HTERT RPE-1 (cell line): Measurements from ENCODE around the gene CYB5RL.
"Not testable (repeated sequence)": the region's sequence is repeated elsewhere in the genome, so short reads cannot be mapped to it uniquely, and the experiment has no call there.

ENCODE experiments used
- in situ Hi-C: fragments of 300-500 bp; cut with MboI; formaldehyde crosslinking; loops from 4 replicates; pipeline ENCODE4 v1.14.3; 2020; ENCODE audit warnings: low sequenced_read_pairs

Gene CYB5RL, protein sequence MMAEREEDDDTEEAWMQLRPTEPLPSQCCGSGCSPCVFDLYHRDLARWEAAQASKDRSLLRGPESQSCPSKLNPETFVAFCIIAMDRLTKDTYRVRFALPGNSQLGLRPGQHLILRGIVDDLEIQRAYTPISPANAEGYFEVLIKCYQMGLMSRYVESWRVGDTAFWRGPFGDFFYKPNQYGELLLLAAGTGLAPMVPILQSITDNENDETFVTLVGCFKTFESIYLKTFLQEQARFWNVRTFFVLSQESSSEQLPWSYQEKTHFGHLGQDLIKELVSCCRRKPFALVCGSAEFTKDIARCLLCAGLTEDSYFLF

GRCh38 chr1:54199765-54200518 lies at the start of gene CYB5RL, which contains the start of gene MRPL37:
CYB5RL (minus strand) TSS chr1:54200030; CDS start chr1:54195616, 4,414 bp downstream.
MRPL37 (plus strand) TSS chr1:54200167; CDS start chr1:54200244, 77 bp downstream.
- in situ Hi-C loops: no loop called here

- in situ Hi-C loops: no loop called here
These were observed 49.1 kb upstream of the CYB5RL start for GRCh38 chr1:54248966-54249365.

- in situ Hi-C loops: no loop called here
These were observed 48.2 kb upstream of the CYB5RL start for GRCh38 chr1:54247863-54248515.

DNA sequence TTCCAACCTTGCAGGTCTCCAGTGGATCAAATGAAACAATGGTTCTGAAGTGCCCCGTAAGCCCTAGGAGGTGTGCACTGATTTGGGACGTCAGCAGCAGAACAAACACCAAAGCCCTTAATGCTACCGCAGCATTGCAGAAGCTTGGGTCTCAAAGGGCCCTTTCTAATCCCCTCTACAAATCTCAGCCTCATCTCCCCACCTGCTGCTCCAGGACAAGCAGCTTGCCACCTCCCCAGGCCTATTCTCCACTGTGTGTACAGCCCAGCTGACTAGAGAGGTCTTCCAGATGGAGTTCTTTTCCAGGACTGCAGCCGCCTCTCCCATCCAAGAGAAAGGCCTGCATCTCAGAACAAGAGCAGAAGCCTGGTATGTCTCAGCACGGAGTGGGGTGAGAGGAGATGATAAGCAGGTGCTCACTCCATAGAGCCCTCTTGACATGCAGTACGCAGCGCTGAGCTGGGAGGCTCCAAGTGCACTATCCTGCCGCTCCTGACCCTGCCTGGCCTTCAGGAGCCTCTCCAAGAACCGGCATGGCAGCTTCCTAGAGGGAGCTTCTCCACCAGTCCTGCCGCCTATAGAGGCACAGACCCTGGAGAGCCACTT lies 46.4 kb upstream of the CYB5RL start:
- in situ Hi-C loops: no loop called here

DNA sequence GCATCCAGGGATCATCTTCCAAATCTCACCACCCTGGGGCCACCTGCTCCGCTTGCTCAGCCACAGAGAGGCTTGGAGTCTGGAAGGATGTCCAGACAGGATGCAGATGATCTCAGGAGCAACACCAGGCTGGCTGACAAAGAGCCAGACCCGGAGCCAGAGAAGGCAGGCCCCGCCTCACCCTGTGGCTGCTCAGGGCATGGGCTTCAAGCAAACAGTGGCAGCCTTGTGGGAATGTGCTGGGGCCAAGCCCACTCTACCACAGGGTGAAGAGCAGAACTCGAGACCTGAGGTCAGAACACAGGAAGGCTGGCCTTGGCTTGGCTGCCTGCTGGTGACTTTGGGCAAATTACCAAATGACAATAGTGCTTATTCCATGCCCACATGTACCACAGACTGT lies 45.7 kb upstream of the CYB5RL start:
- in situ Hi-C loops: no loop called here

DNA sequence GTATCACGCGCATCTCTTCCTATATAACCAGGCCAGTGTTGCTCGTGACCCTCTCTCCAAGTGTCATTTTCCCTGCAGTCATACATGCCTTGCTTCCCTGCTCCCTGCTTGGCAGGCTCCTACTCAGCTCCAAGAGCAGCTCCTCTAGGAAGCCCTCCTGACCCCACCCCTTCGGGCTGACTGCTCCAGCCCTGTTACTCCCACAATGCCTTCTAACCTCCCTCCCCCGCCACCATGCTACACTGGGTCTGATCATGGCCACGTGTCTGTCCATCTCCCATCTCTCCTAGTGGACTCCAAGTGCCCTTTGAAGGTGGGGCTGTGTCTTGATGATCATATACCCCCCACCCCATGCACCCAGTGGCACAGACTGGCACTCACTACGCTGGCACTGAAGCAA lies 44.8 kb upstream of the CYB5RL start:
- in situ Hi-C loops: no loop called here

DNA sequence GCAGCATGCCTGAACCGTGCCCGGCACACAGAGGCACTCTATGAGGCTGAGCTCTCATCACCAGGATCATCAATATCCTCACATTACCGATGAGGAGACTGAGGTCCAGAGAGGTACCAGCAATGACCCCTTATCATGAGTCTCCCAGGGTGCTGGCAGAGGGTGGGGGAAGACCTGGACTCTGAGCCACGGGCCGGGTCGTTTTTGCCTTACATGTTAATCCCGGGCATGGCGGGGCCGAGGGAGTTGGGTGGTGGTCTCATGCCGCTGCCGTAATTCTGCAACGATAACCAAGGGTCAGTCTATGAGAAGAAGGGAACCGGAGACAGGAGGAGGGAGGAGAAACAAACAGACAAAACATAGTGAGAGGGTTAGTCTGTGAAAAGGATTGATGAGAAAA lies 43.2 kb upstream of the CYB5RL start:
- in situ Hi-C loops: no loop called here

GRCh38 chr1:54241364-54241763 lies 41.5 kb upstream of the CYB5RL start:
- in situ Hi-C loops: no loop called here

- in situ Hi-C loops: no loop called here
These were observed 41.0 kb upstream of the CYB5RL start for GRCh38 chr1:54240741-54241335.

DNA sequence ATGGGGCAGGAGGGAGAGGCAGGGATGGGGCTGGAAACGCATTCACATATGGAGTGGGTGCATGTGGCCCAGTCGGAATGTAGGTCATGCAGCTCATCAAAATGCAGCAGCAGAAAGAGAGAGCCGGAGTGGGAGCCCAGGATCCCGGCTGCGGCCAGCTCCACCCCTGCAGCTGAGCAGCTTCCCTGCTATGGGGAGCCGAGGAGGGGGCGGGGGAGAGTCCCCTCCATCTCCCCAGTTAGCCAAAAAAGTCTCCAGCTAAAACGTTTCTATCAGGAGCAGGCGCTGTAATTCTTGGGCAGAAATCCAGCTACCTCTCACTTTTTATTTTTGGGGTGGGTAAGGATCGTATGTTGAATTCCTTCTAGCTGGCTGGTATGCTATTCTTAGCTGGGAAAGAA lies 39.8 kb upstream of the CYB5RL start:
- in situ Hi-C loops: no loop called here

DNA sequence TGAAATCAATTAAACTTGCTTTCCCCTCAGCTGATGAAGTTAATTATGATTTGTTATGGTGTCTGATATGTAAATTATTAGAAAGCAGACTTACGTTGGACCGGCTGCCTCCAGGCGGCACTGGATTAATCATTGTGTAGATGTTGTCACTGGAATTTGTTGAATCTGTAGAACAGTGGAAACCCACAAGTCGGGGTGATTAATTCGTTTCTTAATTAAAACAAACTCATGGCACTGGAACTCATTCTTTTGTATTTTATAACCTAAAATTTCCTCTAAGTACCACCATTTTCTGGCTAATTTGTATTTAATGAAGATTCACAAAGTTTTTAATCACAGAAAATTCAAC lies 39.2 kb upstream of the CYB5RL start:
- in situ Hi-C loops: no loop called here

GRCh38 chr1:54238353-54239034 lies 38.7 kb upstream of the CYB5RL start:
- in situ Hi-C loops: no loop called here

DNA sequence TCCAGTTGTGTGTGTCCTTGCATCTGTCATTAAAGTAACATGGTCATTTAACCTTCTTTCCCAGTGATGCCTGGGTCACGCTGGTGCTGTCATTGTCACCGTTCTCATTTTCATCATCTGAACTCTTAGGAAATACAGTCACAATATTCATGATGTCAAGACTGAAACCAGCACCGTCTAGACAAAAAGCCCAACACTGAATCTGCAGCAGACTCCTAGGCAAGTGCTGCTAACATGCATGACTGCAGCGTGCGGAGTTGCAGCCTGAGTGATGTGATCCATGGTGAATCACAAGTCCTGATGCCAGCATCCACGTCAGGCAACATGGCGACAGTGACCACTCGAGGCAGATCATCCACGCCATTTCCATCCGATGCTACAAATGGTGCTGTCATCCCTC lies 37.8 kb upstream of the CYB5RL start:
- in situ Hi-C loops: no loop called here

GRCh38 chr1:54234284-54234683 lies 34.5 kb upstream of the CYB5RL start:
- in situ Hi-C loops: no loop called here

DNA sequence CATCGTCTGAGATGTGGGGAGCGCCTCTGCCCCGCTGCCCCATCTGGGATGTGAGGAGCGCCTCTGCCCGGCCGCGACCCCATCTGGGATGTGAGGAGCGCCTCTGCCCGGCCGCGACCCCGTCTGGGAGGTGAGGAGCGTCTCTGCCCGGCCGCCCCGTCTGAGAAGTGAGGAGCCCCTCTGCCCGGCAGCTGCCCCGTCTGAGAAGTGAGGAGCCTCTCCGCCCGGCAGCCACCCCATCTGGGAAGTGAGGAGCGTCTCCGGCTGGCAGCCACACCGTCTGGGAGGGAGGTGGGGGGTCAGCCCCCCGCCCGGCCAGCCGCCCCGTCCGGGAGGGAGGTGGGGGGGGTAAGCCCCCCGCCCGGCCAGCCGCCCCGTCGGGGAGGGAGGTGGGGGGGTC lies 33.4 kb upstream of the CYB5RL start:
- in situ Hi-C loops: not testable (repeated sequence)

DNA sequence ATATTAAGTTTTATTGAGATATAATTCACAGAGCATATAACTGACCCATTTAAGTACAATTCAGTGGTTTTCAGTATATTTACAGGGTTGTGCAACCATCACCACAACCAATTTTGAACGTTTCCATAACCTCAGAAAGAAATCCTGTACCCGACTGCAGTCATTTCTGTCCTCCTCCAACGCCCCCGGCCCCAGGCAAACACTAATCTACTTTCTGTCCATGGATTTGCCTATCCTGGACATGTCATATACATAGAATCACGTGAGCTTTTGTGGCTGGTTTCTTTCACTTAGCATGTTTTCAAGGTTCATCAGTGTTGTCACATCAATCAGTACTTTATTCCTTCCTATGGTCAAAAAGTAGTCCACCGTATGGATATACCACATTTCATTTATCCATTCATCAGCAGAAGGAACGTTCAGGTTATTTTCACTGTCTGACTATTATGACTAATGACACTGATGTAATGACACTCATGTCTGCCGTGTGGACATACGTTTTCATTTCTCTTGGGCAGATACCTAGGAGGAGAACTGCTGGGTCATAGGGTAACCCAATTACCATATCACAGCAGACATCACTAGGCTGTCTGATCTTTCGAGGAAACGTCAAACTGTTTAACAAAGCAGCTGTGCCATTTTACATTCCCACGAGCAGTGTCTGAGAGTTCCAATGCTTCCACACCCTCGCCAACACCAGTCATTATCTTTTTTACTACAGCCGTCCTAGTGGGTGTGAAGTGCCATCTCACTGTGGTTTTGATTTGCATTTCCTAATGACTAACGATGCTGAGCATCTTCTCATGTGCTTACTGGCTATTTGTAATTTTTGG lies 30.9 kb upstream of the CYB5RL start:
- in situ Hi-C loops: no loop called here

GRCh38 chr1:54229281-54229891 lies 29.6 kb upstream of the CYB5RL start:
- in situ Hi-C loops: no loop called here

GRCh38 chr1:54228638-54229079 lies 28.8 kb upstream of the CYB5RL start:
- in situ Hi-C loops: no loop called here

DNA sequence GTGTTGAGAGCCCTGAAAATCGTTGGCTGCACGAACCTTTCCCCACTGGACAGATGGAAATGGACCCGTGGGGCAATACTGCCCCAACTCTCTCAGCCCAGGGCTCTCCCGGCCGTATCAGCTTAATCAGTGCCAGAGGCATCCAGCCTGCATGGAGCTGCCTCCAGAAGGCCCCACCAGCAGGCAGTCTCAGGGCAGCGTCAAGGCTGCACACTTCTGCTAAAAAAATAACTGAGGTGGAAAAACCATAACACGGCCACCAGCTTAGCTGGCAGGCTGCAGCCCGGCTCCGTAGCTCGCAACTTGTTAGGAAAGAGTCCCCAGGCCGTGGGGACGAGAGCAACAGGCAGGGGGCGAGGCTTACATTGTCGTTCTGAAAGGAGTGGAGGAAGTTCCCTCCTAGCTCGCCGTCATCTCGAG lies 28.1 kb upstream of the CYB5RL start:
- in situ Hi-C loops: no loop called here
